Measurements from ENCODE around the gene MCRIP1. TPM values are rescaled to one million over a fixed set of nuclear protein-coding genes. Genes with fewer than 3 reads are reported as not detected.

MCRIP1 gene, protein sequence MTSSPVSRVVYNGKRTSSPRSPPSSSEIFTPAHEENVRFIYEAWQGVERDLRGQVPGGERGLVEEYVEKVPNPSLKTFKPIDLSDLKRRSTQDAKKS
- total RNA-seq (2014; rRNA removed; shearing (Covaris generic)): 25.6 and 31.7 TPM in 2 replicates
- 43.8 and 47.8 TPM in 2 replicates for polyA plus RNA-seq (2014; cell fraction: nucleus; rRNA removed)

DNA sequence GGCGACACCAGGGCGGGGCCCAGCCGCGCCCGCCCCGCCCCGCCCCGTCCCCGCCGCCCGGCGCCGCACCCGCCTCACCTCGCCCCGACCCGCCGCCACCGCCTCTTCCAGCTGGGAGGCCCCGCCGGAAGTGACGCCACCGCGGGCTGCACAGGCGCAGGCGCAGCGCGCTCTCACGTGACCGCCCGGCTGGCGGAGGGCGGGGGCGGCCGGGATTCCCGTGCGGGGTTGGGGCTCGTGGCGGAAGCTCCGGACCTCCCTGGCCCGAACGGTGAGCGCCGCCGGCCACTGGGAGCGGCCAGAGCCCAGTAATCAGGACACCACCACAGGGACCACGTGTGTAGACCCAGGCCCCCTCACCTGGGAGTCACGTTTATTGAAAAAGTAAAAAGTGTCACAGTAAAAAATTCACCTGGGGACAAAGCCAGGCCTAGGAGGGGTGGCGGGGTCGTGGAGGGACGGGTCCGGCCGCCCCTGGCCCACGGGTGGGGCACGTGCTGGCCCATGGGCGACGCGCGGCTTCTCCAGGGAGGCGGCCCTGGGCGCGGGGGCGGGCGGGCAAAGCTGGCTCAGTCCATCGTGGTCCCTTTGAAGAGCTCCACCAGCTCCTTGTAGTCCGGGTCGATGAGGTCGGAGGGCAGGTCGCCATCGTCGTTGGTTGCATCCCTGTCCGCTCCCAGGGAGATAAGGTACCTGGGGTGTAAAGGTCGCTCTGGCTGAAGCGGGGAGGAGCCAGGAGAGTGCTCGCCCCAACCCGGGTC lies at the start of gene MCRIP1:
Gene MCRIP1 (minus strand): TSS at position 132 of the 761 bp plus-strand sequence. CDS start 8,785 bp downstream, outside the sequence.
- DNase-seq (ENCODE audit: extremely low read depth, low read depth): peak; percentile 92

DNA sequence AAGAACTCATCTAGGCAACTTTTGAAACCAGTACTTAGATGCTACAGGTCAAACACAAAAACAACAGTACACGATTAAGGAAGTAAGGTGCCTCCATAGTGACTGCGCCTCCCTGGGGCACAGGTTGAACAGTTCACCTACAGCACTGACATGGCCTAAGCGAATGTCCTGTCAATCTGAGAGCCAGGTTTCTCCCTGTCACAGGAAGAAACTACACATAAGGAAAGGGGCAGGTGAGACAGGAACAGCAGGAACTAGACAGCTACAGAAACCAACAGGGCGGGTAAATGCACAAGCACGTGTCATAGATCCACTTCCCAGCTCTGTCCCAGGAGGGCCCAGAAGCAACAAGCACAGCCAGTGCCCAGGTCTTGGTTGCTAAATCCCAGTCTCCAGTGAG lies 46.0 kb upstream of the MCRIP1 start:
- no peak for DNase-seq (ENCODE audit: extremely low read depth, low read depth)

DNA sequence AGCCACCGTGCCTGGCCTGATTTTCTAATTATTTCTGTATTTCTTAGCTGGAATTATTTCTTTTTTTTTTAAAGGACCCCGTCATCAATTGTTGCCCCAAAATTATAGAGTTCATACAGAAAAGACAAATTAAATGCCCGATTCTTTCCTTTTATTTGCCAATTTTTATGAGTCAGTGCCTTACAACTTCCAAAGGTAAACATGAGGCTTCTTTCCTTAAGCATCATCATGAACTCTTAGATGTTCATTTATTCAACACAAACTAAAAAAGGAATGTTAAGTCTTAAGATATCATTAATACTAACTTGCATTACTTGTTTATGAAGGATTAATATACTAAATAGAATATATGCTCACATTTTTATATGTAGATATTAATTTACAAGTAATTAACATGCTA lies 45.2 kb upstream of the MCRIP1 start:
- DNase-seq (ENCODE audit: extremely low read depth, low read depth): no peak

DNA sequence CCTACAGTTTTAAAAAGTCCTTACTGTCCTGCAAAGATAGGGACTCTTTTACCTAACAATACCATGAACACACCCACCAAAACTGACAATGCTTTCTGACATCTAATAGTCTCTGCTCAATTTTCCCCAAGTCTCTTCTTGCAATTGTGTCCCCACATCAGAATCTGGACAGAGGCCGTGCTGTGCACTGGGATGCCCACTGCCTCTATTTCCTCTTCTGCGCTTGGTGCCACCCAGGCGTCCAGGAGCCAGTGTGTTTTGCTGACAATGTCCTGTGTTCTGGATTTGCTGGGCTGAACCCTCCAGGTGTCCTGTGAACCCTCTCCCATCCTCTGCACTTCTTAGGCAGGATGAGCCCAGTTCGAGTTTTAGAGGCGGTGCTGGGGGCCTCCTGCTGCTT lies 44.5 kb upstream of the MCRIP1 start:
- no peak for DNase-seq (ENCODE audit: extremely low read depth, low read depth)

DNA sequence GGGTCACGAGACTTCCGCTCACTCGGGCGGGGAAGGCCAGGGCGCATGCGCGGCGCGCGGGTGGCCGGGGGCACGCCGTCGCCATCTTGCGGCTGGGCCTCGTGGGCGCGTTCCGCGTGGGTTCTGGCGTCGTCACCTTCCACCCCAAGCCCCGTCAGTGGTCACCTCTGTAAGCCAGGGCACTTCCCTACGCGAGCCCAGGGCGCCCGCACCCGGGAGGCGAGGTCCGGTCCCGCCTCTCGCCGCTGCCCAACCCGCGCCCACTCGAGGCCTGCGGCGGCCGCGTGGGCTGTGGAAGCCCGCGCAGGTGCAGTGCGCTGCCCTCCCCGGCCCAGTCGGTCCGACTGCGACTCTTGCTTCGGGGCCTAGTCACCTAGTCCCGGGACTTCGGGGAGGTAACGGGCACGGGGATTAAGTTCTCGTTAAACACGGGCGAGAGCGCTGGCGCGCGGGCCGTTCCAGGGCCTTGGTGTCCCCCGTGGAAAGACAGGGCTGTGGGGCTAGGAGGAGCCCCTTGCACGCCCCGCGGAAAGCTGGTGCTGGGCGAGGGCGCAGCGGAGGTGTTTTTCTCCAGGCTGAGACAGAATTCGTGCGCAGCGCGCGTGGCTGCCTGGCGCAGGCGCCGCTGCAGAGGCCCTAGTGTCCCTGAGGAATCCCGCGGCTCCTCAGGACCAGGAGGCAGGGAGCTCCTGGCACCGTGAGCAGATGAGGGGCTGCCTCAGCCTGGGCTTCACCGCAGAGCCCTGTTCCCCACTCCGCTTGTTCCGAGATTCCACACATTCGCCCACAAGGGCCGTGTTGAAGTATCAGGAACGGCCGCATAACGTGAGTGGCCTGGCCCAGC lies 38.5 kb upstream of the MCRIP1 start:
- DNase-seq (ENCODE audit: extremely low read depth, low read depth): peak; percentile 90

DNA sequence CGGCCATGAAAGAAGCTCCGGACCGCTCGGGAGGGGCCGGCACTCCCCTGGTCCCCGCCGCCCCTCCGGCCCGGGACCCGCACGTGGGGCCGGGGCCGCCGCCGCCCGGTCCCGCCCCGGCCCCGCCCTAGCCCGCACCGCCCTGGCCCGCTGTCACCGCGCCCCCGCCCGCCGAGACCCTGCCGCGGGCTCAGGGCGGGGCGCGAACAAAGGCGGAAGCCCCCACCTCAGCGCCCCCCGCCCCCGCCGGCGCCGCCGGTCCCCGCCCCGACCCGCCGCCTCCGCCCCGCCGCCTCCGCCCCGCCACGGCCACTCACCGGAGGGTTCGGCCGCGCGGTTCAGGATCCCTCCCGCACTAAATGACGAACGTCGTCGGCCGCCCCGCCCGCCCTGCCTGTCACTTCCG lies 37.9 kb upstream of the MCRIP1 start, which contains the start of gene ARHGDIA:
Gene ARHGDIA (minus strand): TSS at position 357 of the 406 bp plus-strand sequence. CDS start 1,407 bp downstream, outside the sequence.
- DNase-seq (ENCODE audit: extremely low read depth, low read depth): no peak

DNA sequence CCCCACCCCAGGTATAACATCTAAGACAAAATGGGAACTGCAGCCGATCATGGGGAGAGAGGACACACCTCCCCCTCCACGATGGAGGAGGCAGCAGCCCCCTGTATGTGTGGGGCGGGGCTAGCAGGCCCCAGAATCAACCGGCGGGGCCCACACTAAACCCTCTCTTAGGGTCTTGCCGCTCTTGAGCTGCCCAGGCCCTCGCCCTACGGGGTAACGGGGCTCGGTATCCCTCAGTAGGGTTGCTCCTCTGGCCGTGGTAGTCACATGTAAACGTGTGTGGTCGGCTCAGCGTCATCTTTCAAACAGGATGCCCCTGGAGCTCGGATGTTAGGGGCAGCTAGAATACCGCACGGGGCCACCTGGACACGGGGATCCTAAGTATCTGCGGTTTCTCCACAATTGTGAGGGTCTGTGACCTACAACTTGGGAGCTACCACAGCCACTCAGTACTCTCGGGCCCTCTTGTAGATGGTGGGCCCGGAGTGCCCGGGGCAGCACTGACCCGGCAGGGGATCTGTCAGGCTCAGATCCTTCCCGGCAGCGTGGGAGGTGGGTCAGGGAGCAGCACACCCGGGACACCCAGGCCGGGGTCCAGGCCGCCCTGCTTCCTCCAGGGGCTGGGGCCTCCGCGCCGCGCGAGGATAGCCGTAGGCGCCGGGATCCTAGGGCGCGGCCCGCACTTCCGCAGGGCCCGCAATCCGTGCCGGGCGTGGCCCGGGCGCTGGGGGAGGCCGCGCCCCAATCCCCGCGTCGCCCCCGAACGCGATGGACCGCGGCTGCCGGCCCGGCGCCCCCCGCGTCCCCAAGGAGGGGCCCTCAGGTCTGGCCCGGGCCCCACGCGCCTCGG lies 37.3 kb upstream of the MCRIP1 start:
- DNase-seq (ENCODE audit: extremely low read depth, low read depth): no peak

DNA sequence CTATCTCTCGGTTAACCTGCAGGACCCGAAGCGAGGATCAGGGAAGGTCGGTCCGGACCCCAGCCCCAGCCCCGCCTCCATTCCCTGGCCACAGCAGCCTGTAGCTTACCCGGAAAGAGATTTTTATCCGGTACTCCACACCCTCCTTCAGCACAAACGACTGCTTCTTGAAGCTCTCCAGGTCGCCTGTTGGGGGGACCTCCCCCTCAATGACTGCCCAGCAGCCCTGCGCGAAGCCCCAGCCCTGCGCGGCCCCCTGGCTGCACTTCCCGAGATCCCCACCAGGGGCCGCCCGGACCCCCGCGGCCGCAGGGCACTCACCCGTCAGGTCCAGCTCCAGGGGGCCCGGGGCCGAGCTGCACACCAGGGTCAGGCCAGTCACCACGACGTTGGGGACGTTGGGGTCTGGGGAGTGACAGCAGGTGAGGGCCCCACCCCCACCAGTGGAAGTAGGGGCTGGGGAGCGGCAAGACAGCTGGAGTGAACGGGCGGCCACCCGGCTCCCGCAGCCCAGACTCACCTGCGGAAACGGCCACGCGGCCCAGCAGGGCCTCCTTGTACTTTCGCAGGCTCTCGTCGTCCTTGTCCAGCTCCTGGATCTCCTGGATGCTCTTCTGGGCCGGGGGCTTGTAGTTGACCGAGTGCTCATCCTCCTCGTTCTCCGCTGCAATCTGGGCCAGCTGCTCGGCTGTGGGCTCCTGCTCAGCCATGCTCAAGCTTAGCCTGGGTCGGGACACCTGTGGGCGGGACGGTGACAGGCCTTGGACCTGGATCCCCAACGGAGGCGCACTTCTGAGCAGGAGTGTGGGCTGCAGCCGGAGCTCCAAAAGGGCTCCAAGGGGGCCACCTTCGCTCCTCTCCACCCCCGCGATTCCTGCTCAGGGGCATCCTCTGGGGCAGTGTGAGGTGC lies 36.4 kb upstream of the MCRIP1 start:
- DNase-seq (ENCODE audit: extremely low read depth, low read depth): no peak

DNA sequence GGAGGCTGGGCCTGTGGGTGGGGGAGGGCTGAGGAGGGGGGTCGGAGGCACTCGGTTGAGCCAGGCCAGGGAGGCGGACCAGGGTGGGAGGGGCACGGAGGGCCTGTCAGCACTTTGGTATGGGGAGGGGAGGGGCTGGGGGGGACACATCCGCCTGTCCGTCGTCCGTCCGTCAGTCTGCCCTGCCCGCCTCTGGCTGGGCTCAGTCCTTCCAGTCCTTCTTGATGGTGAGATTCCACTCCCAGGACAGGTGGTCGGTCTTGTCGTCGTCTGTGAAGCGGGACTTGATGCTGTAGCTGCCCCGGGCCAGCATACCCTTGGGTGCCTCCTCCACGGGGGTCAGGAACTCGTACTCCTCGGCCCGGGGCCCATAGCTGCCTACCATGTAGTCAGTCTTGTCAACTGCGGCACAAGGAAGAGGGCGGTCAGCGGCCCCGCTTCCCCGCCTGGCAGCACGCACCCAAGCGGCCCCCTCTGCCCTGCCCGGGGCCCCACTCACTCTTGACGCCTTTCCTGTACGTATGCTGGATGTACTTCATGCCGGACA lies 35.7 kb upstream of the MCRIP1 start:
- DNase-seq (ENCODE audit: extremely low read depth, low read depth): peak; percentile 85

DNA sequence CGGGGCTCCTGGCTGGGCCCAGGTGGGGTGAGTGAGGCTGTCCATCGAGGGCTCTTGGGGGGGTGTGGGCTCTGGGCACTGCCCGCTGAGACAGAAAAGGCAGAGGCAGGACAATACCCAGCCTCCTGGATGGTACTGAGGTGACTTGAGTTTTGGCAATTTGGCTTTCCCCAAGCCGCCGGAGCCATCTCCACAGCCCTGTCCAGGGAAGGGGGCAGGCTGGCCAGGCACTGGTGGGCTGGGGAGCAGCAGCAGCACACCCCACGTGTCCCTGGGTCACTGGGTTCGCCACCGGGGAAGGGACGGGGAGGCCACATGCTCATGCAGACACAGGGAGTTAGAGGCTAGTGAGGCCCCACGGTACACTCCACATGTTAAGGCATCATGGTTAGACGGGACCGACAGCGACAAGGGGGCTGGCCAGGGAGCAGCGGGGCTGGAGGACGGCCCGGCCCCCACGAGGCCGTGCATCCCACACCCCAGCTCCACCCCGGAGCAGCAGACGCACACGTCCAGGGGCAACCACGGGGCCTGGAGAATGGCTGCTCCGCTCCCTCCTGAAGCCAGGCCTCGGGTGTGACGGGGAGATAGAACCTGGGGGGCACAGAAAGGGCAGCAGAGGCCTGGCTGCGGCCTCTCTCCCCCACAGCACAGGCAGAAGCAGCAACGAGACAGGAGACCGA lies 35.0 kb upstream of the MCRIP1 start:
- DNase-seq (ENCODE audit: extremely low read depth, low read depth): no peak

DNA sequence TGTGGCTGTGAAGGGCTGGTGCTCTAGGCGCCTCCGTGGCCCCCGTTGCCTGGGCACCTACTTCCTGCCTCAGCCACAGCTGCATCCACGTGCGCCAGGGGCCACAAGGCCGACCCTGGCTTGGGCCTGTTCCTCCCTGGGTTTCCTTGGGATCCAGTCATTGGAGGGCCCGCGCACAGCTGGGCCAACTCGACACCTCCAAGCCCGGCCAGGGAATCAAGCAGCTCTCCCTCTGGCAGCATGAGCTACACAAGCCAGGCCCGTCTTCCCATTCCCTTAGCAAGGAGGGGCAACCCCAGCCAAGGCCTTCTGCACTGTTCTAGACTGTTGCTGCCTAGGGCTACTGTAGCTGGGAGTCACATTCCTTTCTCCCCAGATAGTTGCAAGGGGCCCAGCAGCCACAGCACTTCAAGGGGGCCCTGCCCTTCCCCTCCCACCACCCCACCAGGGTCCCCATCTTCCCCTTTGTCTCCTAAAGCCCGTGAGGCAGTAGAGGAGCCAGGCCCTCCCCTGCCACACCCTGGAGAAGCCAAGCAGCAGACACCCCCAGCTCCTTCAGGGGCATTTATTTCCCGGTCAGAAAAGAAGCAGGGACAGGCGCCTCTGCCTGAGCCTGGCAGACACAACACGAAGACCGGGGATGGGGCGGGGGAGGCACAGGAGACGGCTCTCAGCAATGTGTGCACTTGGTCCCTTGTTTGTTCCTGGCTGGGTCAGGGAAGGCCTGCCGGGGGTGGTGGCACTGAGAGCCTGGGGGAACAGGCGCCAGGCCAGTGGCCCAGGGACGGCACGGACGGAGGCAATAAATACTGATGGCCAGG lies 34.3 kb upstream of the MCRIP1 start:
- DNase-seq (ENCODE audit: extremely low read depth, low read depth): peak; percentile 68

DNA sequence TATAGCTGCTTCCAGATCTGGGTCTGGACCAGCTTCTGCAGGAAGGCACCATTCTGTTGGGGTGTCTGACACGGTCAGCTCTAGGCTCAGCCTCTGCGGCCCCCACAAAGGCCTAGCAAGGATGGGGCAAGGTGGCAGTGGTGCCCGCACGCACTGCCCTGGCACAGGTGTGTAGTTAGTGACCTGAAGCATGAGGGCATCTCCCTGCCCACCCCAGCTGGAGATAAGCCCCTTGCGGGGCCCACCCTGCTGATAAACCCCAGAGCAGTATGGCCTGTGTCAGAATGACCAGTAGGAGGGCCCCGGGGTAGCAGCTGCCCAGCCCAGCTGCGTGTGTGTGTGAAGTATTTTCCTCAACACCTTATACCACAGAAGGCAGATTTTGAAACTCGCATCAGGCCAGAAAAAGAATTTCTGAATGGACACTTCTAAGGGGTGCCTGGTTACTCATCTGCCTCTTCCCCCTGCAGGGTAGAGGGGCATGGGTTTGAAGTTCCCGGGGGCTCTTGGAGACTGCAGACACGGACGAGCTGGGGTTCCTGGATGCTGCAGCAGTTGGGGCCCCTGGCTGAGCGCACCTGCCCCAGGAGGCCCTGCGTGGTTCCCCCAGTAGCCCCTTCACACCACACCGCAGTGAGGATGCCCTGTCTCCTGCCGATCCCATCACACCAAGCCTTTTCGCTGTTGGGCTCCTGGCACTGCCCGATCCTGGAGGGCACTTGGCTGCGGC lies 33.5 kb upstream of the MCRIP1 start:
- no peak for DNase-seq (ENCODE audit: extremely low read depth, low read depth)

DNA sequence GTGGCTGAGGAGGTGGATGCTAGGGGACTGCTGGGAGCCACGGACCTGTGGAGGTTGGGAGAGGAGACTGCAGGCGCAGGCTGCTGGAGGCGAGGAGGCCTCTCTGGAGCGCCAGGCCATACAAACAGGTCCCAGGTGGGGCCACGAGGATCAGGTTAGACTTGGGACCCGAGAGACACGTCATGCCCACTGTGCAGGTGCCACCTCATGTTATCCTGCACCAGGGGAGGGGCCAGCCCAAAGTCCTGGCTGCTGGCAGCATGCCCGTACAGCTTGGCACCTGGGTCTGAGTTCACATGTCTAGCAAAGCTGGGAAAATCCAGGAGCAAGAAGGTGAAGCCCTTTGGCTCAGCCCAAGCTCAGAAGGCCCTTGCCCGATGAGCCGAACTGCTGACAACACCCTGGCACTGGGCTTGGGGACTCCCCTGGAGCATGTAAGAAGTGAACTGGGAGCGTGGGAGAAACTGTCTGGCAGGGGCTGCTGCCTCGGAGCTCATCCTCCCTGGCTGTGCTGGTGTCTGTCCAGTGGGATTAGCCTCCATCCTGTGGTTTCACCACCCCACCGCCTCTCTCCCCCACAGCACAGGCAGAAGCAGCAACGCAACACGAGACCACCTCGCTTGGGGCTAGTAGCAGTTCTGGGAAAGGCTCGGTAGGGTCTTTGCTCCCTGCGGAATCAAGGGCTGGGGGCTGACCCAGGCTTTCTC lies 32.8 kb upstream of the MCRIP1 start:
- no peak for DNase-seq (ENCODE audit: extremely low read depth, low read depth)

DNA sequence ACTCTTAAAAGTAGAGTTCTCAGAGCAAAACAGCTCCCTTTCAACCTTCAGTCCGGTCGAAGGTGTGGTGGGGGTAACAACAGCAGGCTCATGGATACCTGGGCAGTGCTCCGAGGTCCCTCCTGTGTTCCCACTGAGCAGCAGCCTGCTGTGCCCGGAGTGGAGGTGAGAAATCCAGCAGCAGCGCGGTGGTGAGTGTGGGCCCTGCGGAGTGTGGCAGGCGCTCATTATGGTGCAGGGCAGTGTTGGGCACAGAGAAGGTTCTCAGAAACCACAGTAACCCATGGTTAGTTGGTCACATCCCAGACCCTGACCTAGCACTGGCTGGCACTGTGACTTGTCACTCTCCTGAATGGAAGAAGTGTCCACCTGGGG lies 32.3 kb upstream of the MCRIP1 start:
- DNase-seq (ENCODE audit: extremely low read depth, low read depth): no peak

DNA sequence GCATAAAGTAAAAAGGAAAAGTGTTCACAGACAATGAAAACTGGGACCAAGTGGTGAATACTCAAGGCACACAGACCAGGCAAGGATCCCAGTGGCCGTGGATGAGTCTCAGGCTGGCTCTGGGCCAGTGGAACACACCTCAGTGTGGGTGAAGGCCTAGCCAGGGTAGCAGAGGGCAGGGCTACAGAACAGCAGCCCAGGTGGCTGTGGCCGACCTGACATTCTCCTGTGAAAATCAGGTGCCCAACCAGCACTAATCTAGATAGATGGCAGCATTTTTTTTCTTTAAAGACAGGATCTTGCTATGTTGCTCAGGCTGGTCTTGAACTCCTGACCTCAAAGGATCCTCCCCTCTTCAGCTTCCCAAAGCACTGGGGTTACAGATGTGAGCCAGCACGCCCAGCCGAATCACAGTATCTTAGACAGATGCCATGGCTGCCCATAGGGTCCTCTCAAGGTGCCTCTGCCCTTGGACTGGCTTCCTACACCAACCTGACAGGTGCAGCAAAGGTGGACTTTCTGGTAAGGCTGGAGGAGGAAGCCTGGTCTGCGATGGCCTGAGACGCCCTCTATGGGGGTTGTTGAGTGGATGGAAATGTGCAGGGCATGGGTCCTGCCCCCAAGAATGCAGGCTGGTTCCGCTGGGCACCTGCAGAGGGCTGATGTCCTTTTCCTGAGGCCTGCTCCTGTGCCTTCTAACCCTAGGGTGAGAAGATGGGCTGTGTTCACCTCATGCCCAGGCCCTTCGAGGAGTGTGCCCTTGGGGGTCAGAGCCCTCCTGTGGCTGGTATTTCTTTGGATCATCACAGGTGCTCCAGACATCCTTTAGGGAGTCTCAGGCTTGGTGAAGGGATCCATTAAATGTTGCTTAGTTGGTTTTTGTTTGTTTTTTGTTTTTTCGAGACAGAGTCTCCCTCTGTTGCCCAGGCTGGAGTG lies 31.0 kb upstream of the MCRIP1 start:
- no peak for DNase-seq (ENCODE audit: extremely low read depth, low read depth)
